ENCODE results near the gene PLEKHA8. TPM values are rescaled to one million over a fixed set of nuclear protein-coding genes. Genes with fewer than 3 reads are reported as not detected.

The PLEKHA8 gene
- total and polyA plus RNA-seq, 2 experiments from 2014 or later: 4.7 to 10.3 TPM

- in situ Hi-C loops (cut with MboI): no loop called here
- H2AFZ ChIP-seq: no peak overlapping the region
- H3K9me3 ChIP-seq (ENCODE audit: low read depth): no peaks in the 10 kb centered on the region
- no peaks in the 10 kb centered on the region; the same call in 1 of the 2 replicates for H3K36me3 ChIP-seq (ENCODE audit: low read depth)
- no peak overlapping the region for H3K4me3 ChIP-seq
- H3K79me2 ChIP-seq (ENCODE audit: insufficient read depth): peaks cover 50% of the 10 kb centered on the region
- H3K4me2 ChIP-seq (ENCODE audit: unreplicated experiment): no peak overlapping the region
- H3K27me3 ChIP-seq (replicated peaks; ENCODE audit: insufficient read depth): no peaks in the 10 kb centered on the region
- no peak for DNase-seq
- H3K9ac ChIP-seq: no peak overlapping the region
- peaks cover 10% of the 10 kb centered on the region for H3K4me1 ChIP-seq (ENCODE audit: insufficient read depth)
- 99 to 100% methylated on average over 5 of the region's 5 CpGs for WGBS, 2 experiments (ENCODE audit: low coverage in 1 of 2, low lambda C conversion rate in 2 of 2, missing lambda C conversion rate in 2 of 2)
- H4K20me1 ChIP-seq (ENCODE audit: insufficient read depth): no peaks in the 10 kb centered on the region
- no peak overlapping the region for H3K27ac ChIP-seq
- H3K9me2 ChIP-seq (ENCODE audit: insufficient read depth): no peaks in the 10 kb centered on the region
- H3F3A ChIP-seq (ENCODE audit: insufficient read depth): peaks cover 5% of the 10 kb centered on the region
- TF ChIP-seq EZH2phosphoT487 (IDR thresholded peaks at IDR 0.05; ENCODE audit: insufficient read depth, low read depth) (no peak), EZH2 (IDR thresholded peaks at IDR 0.05; ENCODE audit: insufficient read depth, poor library complexity, severe bottlenecking) (no peak)
These were observed 120.2 kb downstream of the PLEKHA8 start for GRCh38 chr7:30148426-30148825.

- Histone ChIP-seq H3K9ac (no peak overlapping the region), H3K27me3 (replicated peaks; ENCODE audit: insufficient read depth) (no peaks in the 10 kb centered on the region), H3K9me3 (ENCODE audit: low read depth) (no peaks in the 10 kb centered on the region), H3K4me3 (no peak overlapping the region), H4K20me1 (ENCODE audit: insufficient read depth) (no peaks in the 10 kb centered on the region), H3K36me3 (ENCODE audit: low read depth) (no peaks in the 10 kb centered on the region; the same call in 1 of the 2 replicates), H2AFZ (no peak overlapping the region), H3K27ac (no peak overlapping the region), H3K4me1 (ENCODE audit: insufficient read depth) (peaks cover 4% of the 10 kb centered on the region), H3K4me2 (ENCODE audit: unreplicated experiment) (no peak overlapping the region), H3K9me2 (ENCODE audit: insufficient read depth) (no peaks in the 10 kb centered on the region), H3F3A (ENCODE audit: insufficient read depth) (no peaks in the 10 kb centered on the region; the same call in 1 of the 2 replicates), H3K79me2 (ENCODE audit: insufficient read depth) (peaks cover 44% of the 10 kb centered on the region)
- in situ Hi-C loops (cut with MboI): no loop called here
- TF ChIP-seq EZH2 (IDR thresholded peaks at IDR 0.05; ENCODE audit: insufficient read depth, poor library complexity, severe bottlenecking) (no peak), EZH2phosphoT487 (IDR thresholded peaks at IDR 0.05; ENCODE audit: insufficient read depth, low read depth) (no peak)
- no peak for DNase-seq
- WGBS, 2 experiments (ENCODE audit: low coverage in 1 of 2, low lambda C conversion rate in 2 of 2, missing lambda C conversion rate in 2 of 2): 76% methylated on average over 13 of the region's 13 CpGs
These were observed 120.8 kb downstream of the PLEKHA8 start for GRCh38 chr7:30148951-30149459.

GRCh38 chr7:30149640-30150272, 121.5 kb downstream of the PLEKHA8 start:
- no peaks in the 10 kb centered on the region; the same call in 1 of the 2 replicates for H3K36me3 ChIP-seq (ENCODE audit: low read depth)
- in situ Hi-C loops (cut with MboI): loop anchor here (25.0 kb wide), 1 partner anchor 263 kb away; no protein-coding TSS in a partner anchor
- no peak for TF ChIP-seq EZH2 (IDR thresholded peaks at IDR 0.05; ENCODE audit: insufficient read depth, poor library complexity, severe bottlenecking)
- TF ChIP-seq EZH2phosphoT487 (IDR thresholded peaks at IDR 0.05; ENCODE audit: insufficient read depth, low read depth): no peak
- DNase-seq: no peak
- no peaks in the 10 kb centered on the region for H3K9me2 ChIP-seq (ENCODE audit: insufficient read depth)
- no peaks in the 10 kb centered on the region for H3K9me3 ChIP-seq (ENCODE audit: low read depth)
- H3K27ac ChIP-seq: no peak overlapping the region
- no peak overlapping the region for H3K4me2 ChIP-seq (ENCODE audit: unreplicated experiment)
- H3K79me2 ChIP-seq (ENCODE audit: insufficient read depth): peaks cover 37% of the 10 kb centered on the region
- H3K9ac ChIP-seq: no peak overlapping the region
- H3F3A ChIP-seq (ENCODE audit: insufficient read depth): no peaks in the 10 kb centered on the region
- no peaks in the 10 kb centered on the region for H3K4me1 ChIP-seq (ENCODE audit: insufficient read depth)
- no peak overlapping the region for H3K4me3 ChIP-seq
- H3K27me3 ChIP-seq (replicated peaks; ENCODE audit: insufficient read depth): no peaks in the 10 kb centered on the region
- H4K20me1 ChIP-seq (ENCODE audit: insufficient read depth): no peaks in the 10 kb centered on the region
- H2AFZ ChIP-seq: no peak overlapping the region
- WGBS, 2 experiments (ENCODE audit: low coverage in 1 of 2, low lambda C conversion rate in 2 of 2, missing lambda C conversion rate in 2 of 2): 99% methylated on average over 7 of the region's 7 CpGs

- Histone ChIP-seq H2AFZ (no peak overlapping the region), H3K9ac (no peak overlapping the region), H4K20me1 (ENCODE audit: insufficient read depth) (no peaks in the 10 kb centered on the region), H3K4me2 (ENCODE audit: unreplicated experiment) (no peak overlapping the region), H3K4me3 (no peak overlapping the region), H3K27me3 (replicated peaks; ENCODE audit: insufficient read depth) (no peaks in the 10 kb centered on the region), H3K9me2 (ENCODE audit: insufficient read depth) (no peaks in the 10 kb centered on the region), H3K79me2 (ENCODE audit: insufficient read depth) (peaks cover 27% of the 10 kb centered on the region; the same call in 1 of the 2 replicates), H3K36me3 (ENCODE audit: low read depth) (no peaks in the 10 kb centered on the region; the same call in 1 of the 2 replicates), H3K27ac (no peak overlapping the region), H3F3A (ENCODE audit: insufficient read depth) (no peaks in the 10 kb centered on the region), H3K4me1 (ENCODE audit: insufficient read depth) (no peaks in the 10 kb centered on the region), H3K9me3 (ENCODE audit: low read depth) (no peaks in the 10 kb centered on the region)
- TF ChIP-seq EZH2 (IDR thresholded peaks at IDR 0.05; ENCODE audit: insufficient read depth, poor library complexity, severe bottlenecking) (no peak), EZH2phosphoT487 (IDR thresholded peaks at IDR 0.05; ENCODE audit: insufficient read depth, low read depth) (no peak)
- 84 to 85% methylated on average over 7 of the region's 7 CpGs for WGBS, 2 experiments (ENCODE audit: low coverage in 1 of 2, low lambda C conversion rate in 2 of 2, missing lambda C conversion rate in 2 of 2)
- in situ Hi-C loops (cut with MboI): loop anchor here (25.0 kb wide), 1 partner anchor 262 kb away; no protein-coding TSS in a partner anchor
- no peak for DNase-seq
These were observed 122.5 kb downstream of the PLEKHA8 start for GRCh38 chr7:30150711-30151110.
